Colon (tissue), 2 donors: Measurements from ENCODE around the gene ABLIM2.

Experiments used
- FAIRE-seq: peaks from 2 replicates; lab custom pipeline; 2012; peaks lifted over from hg19 to GRCh38; lab: Jason Lieb, UNC
- donor health status: control.
- donor health status: control.

Gene ABLIM2

DNA sequence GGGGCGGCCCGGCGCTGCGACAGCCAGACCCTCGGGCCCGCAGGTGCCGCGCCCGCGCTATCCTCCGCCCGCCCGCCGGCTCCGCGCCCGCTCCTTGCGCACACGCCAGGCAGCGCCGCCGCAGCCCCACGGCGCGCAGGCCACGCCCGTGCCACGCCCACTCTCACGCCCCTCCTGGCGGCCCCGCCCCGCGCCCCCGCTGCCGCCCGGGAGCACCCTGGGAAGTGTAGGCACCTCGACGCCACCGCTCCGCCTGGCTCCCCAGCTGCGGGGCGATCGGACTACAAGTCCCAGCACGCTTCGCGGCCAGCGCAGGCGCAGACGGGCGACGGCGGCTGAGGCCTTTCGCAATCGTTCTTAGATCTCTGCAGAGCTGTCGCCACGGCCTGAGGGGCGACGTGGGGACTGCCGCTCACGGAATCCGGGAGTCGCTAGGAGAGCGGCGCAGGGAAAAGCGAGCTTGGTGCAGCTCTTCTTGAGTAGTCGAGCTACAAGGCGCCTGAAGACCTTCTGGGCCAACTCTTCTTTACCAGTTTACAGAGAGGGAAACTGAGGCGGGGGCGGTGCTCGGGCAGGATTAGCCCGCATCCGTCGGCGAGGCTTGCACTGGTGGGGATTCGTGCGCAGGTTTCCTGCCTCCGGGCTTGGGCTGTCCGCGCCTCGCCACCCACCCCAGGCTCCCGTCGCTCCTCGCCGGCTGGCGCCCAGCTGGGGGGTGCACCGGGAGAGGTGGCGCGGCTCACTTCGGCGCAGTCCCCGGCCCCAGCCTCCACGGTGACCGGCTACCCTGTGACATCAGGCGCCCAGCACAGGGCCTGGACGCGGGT, at the start of gene ABLIM2:
ABLIM2 (minus strand) TSS at position 104 of the 827 bp plus-strand sequence. CDS start 124 bp downstream, outside the sequence.
- FAIRE-seq = no peak

DNA sequence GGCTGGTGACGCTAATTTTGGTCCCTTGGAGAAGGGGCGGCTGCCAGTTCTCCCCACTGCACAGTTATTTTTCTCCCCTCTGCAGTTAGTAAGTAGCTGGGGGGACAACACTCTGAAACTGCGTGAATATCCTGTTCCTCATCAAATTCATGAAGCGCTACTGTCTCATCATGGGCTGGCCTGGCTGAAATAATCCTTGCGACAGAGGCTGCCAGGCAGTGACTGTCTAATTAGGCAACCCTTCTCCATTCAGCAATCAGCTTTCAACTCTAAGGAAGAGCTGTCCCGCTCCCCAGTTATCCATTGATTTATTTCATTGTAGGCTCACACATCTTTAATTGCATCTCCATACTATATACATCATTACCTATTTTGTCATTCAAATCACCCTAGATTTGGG, 48.7 kb upstream of the ABLIM2 start:
- FAIRE-seq = no peak

DNA sequence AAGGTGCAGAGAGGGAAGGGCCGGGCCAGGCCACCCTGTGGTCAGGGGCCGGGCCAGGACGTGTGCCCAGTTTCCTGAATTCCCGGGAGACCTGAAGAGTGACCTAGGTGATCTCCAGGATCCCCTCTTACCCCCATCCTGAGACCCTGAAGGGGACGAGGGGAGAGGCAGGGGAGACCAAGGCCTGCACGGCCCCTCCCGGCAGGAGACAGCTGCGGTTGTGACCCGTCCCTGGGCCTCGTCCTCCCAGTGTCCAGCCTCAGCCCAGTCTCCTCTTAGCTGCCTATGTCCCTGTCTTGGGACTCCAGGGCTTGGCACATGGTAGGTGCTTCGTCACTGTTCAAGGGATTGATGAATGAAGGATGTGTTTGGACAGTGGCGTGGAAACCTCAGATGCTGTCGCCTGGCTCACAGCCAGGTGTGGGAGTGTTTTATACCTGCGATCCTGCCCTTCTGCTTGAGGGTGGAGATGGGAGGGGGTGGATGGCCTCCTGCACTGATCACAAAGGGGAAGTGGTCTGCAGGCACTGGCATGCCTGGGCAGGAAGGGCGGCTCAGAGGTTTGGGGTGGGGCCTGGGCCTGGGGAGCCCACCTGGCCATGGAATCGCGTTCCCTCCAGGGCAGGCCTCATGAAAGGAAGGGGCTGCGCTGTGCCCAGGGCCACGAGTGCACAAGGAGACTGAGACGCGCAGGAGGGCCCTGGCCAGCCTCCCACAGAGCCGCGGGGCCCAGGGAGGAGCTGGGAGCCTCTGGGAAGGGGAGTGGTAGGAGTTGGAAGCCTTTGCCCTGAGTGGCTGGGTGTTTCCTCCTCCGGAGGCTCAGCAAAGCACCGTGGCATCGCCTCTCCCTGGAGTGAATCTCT, 47.4 kb upstream of the ABLIM2 start:
- no peak for FAIRE-seq

- no peak for FAIRE-seq
Measured at GRCh38 chr4:8205241-8205707, 46.7 kb upstream of the ABLIM2 start.

DNA sequence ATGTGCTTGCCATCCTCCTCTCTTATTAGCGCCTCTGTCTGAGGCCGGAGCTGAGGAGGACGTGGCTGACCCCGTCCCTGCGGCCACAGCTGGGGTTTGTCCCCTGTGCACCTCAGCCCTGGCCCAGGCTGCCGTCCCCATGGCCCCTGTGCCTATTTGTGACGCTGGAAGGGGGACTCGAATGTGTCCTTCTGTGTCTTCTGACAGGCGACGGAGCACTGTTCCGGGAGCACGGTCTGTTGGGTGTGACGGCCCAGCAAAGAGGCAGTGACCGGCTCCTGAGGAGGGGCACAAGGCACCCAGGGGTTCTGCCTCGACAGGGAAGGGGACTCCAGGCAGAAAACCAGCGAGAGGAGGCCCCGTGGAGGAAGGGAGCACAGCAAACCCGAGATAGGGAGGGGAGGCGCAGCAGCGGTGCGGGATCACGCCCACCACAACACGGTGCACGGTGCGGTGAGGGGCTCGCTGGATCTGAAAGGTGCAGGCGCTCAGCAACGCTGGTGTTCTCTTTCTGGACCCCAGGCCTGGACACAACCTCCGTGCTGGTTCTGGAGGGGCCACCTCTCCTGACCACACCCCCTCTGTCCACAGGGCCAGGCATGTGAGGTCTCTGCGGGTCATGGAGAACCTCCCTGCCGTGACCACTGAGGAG, 46.1 kb upstream of the ABLIM2 start:
- no peak for FAIRE-seq

DNA sequence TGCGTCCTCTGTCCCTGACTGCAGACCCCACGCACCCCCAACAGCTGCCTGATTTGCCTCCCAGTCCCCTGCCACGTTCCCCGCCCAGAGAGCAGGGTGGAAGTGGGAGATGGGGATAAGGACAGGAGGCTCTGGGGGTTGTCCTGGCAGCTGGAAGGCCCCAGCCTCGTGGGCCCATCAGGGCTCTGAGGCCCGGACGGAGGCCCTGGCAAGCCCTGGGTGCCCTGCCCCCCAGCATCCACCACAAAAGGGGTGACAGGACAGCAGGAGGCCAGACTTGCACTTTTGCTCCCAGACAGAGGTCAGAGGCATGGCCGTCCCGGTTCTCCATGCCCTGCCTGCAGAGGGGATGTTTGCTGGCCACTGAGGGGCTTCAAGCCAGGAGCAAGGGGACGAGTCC, 45.2 kb upstream of the ABLIM2 start:
- FAIRE-seq = no peak

DNA sequence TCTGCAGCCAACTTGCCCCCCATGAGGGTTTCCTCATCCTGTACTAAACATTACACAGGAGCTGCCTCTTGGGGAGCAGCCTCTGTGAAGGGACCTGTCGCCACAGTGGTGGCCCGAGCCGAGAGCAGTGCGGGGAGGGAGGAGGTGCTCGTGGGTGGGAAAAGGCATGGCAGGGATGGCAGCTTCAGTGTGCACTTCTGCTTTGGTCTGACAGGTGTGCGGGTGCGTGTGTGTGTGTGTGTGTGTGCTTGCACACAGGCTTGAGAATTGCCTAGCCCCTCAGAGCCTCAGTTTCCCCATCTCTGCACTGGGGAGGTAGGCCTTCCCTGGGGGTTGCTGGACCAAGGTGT, 44.4 kb upstream of the ABLIM2 start:
- FAIRE-seq = no peak

DNA sequence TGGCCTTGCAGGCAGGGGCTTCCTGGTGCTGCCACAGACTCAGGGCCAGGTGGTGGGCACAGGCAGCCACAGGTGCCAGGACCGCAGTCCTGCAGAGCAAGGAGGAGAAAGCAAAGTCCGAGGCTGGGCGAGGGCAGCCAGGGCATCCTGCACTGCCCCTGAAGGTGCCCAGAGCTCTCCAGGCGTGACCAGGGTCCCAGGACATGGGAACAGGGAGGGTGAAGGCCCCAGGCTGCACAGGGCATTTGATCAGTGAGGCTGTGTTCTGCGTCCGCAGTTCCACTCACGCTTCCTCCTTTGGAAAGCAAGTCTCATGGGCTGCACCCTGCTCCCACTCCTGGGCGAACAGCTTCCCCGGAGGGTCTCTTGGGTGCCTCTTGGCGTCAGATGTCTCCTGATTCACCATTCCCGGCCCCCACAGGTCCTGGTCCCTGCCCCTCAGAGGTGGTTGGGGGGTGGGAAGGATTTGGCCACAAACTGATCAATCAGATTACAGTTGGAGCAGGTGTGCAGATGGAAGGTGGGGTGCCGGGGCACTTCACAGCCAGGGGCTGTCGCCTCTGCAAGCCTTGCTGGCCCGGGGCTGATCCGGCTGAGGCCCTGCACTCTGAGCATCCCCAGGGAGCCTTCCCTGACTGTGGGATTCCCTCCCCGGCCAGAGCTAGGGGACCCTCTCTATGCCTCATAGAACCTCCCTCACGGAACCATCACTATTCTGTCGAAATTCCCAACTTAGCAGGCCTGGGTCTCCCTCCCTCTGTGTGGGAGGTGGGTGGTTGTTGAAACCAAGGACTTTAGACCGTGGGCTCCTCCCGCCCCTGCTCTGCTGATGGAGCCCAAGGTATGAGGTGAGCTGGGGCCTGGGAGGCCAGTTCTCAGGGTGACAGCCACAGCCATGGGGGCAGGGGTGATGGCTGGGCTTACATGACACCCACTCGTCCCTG, 43.8 kb upstream of the ABLIM2 start:
- no peak for FAIRE-seq

GRCh38 chr4:8201321-8201781, 42.7 kb upstream of the ABLIM2 start:
- no peak for FAIRE-seq

DNA sequence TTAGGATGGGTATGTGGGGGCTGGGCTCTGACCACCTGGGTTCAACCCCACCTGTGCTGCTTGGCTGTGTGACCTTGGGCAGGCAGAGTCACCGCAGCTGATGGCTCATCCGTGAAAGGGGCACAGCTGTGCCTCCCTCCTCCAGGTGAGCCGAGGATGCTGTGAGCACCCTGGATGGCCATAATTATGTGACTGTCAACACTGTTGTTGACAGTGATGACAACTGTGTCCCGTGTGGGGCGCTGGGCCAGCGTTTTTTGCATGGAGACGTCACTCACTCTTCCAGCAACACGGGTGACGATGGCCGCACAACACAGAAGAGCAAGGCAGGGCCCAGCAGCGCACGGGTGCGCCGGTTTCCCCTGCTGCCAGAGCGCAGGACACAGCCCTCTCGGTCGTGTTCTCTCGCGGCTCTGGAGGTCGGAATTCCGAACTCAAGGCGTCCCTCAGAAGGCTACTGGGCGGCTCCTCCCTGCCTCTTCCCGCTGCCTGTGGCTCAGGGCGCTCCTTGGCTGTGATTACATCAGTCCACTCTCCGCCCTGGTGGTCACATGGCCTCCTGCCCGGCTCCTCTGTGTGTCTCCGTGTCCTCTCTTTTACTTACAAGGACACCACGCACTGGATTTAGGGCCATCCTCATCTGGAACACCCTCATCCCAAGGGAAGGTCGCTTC, 41.8 kb upstream of the ABLIM2 start:
- FAIRE-seq = no peak

- FAIRE-seq = no peak
Measured at GRCh38 chr4:8199594-8200301, 41.1 kb upstream of the ABLIM2 start.

GRCh38 chr4:8198906-8199593, 40.4 kb upstream of the ABLIM2 start, which contains the start of gene SH3TC1:
SH3TC1 (plus strand) TSS chr4:8199290; CDS start chr4:8205195, 5,905 bp downstream.
- FAIRE-seq = no peak

GRCh38 chr4:8198206-8198905, 39.7 kb upstream of the ABLIM2 start:
- no peak for FAIRE-seq

GRCh38 chr4:8197521-8197920, 38.9 kb upstream of the ABLIM2 start:
- no peak for FAIRE-seq

- FAIRE-seq = no peak
Measured at GRCh38 chr4:8195841-8196458, 37.3 kb upstream of the ABLIM2 start.

DNA sequence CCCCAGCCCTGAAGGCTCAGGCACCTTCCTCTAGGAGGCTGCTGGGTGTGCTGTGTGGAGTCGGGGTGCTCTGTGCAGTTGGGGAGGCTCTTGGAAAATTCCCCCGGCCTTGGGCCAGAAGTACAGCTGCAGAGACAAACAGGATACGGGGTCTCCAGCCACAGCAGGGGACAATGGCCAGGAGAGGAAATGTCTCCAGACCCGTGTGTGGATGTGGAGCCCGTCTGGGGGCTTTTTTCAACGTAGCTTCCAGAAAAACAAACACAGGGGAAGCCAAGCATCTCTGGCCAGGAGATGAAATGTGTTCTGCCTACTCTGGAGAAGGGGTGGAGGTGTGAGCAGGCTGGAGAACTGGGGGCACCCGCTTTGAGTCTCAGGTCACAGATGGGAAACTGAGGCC, 36.8 kb upstream of the ABLIM2 start:
- FAIRE-seq = no peak

- no peak for FAIRE-seq
Measured at GRCh38 chr4:8194306-8195242, 36.0 kb upstream of the ABLIM2 start.
